Brain pericyte (primary cell): ENCODE results near the gene COL25A1.
"Not testable (repeated sequence)": the region's sequence is repeated elsewhere in the genome, so short reads cannot be mapped to it uniquely, and the experiment has no call there.

ENCODE experiments used
- DNase-seq: peaks from one replicate; pipeline ENCODE4 v3.0.0-alpha.2; 2012; ENCODE audit warnings: low read depth, low spot score

The COL25A1 gene

GRCh38 chr4:109011241-109012026 is 291.0 kb downstream of the COL25A1 start:
- no peak for DNase-seq

- no peak for DNase-seq
Measured at GRCh38 chr4:109010521-109010920, 291.9 kb downstream of the COL25A1 start.

- DNase-seq = no peak
Measured at GRCh38 chr4:109009909-109010308, 292.5 kb downstream of the COL25A1 start.

GRCh38 chr4:109007976-109008375 is 294.5 kb downstream of the COL25A1 start:
- no peak for DNase-seq

GRCh38 chr4:109005523-109005922 is 296.9 kb downstream of the COL25A1 start:
- no peak for DNase-seq

GRCh38 chr4:109004418-109004817 is 298.0 kb downstream of the COL25A1 start:
- DNase-seq = no peak

GRCh38 chr4:109003964-109004363 is 298.5 kb downstream of the COL25A1 start:
- DNase-seq = no peak

- DNase-seq = no peak
Measured at GRCh38 chr4:108991551-108992328, 310.7 kb downstream of the COL25A1 start.

GRCh38 chr4:108988464-108989195 is 313.8 kb downstream of the COL25A1 start:
- DNase-seq = no peak

GRCh38 chr4:108984495-108984894 is 318.0 kb downstream of the COL25A1 start:
- not testable (repeated sequence) for DNase-seq

- no peak for DNase-seq
Measured at GRCh38 chr4:108982402-108983185, 319.9 kb downstream of the COL25A1 start.

- no peak for DNase-seq
Measured at GRCh38 chr4:108980455-108981239, 321.8 kb downstream of the COL25A1 start.

- DNase-seq = no peak
Measured at GRCh38 chr4:108979759-108980158, 322.7 kb downstream of the COL25A1 start.

GRCh38 chr4:108978066-108978465 is 324.4 kb downstream of the COL25A1 start:
- DNase-seq = no peak

- no peak for DNase-seq
Measured at GRCh38 chr4:108972613-108973283, 329.7 kb downstream of the COL25A1 start.

- no peak for DNase-seq
Measured at GRCh38 chr4:108971473-108971872, 331.0 kb downstream of the COL25A1 start.

GRCh38 chr4:108965472-108966076 is 336.9 kb downstream of the COL25A1 start:
- no peak for DNase-seq

- no peak for DNase-seq
Measured at GRCh38 chr4:108965016-108965415, 337.4 kb downstream of the COL25A1 start.

GRCh38 chr4:108963910-108964309 is 338.5 kb downstream of the COL25A1 start:
- DNase-seq = no peak

- no peak for DNase-seq
Measured at GRCh38 chr4:108959491-108959890, 343.0 kb downstream of the COL25A1 start.
